Stimulated activated CD8-positive, alpha-beta memory T cell treated with anti-CD3 and anti-CD28 coated beads, Interleukin-15, amount 100 ng/mL, for 1 hour (primary cell): ENCODE data around the gene SPEM3.
"Not testable (repeated sequence)": the region's sequence is repeated elsewhere in the genome, so short reads cannot be mapped to it uniquely, and the experiment has no call there.

Experiments
- DNase-seq: peaks from one replicate; pipeline ENCODE4 v3.0.0-alpha.2; 2020; ENCODE audit warnings: low read depth

SPEM3 gene

DNA sequence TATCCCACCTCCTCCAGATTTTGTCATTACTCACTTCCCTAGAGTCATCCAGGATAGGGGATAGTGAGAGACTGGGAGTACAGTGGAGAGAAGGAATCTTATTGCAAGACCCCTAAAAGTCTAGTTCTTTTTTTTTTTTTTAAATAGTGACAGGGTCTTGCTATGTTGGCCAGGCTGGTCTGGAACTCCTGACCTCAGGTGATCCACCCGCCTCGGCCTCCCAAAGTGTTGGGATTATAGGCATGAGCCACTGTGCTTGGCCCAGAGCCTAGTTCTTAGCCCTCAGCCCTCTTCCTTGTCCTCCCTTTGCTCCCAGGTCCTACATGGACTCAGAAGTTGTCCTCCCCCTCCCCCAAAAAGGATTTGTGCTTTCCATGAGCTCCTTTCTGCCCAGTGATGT, 13.5 kb downstream of the SPEM3 start:
- no peak for DNase-seq

DNA sequence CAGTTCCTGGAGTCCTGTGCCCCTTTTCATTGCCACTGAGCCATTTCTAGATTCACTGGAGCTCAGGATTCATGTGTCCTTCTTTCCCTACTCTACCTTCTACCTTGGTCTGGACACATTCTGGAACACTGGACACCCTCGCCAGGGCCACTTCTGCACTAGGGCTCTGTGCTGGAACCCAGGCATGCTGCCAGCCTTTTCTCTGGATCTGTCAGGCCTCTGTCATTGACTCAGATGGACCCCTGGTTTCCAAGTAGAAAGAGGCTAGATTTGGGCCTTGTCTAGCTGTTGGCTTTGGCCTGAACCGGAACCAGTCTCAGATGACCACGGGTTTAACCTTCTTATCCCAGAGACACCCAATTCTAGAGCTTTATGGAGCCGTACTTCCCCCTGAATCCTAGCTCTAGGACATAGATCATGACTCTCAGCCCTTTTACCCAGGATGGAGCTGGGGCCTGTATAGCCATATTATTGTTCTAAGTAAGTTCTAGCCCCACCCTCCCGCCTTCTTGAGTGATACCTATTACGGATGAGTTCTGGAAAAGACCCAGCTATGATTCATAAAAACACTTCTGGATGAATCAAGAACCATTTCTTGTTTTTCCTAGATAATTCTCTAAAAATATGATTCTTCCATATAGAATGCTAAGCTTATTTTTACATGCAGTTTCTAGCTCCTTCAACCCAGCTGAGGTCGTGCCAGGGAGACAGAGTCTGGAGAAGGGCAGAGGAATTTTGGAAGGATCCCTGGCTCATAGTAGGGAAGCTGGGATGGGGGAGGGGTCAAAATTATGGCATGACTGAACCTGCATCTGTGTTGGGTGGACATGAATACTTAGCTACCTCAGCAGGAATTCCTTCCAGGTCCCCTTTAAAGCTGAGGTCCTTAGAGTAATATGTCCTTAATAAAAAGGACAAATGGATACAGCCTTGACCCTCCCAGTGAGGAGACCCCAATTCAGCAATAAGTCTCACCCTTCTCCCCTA, 15.1 kb downstream of the SPEM3 start:
- no peak for DNase-seq

DNA sequence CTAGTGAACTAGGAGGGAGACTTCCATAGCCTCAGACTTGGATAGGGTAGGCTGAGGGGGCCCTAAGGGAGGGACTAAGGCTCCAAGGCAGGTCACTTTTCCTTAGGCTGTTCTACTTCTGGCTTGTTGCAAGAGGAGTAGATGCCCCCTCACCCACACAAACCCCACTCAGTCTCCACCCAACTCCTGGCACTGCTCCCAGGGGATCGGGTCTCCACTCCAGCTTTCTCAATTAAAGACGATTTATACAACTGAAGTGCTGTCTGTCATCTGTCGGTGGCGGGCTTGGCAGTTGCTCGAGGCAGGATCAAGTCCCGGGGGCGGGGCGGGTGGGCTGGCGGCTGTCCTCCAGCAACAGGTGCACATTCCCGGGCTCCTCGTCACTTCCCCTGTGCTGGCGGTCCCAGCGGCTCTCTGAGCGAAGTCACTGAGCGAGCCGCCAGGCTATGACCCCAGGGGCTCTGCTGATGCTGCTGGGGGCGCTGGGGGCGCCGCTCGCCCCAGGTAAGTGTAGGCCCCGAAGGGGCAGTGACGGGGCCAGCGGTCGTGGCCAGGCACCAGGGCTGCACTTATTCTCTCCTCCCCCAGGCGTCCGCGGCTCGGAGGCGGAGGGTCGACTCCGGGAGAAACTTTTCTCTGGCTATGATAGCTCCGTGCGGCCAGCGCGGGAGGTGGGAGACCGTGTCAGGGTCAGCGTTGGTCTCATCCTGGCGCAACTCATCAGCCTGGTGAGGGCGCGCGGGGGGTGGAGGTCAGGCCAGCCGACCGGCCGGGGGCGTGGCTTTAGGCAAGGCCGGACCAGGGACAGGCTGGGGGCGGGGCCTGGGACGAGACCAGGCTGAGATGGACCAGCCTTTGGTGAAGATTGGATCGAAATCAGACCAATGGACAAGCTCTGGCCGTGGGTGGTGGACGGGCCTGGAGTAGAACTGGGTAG, 16.3 kb downstream of the SPEM3 start, which contains the start of gene CHRNB1:
Gene CHRNB1 (plus strand): TSS at position 380 of the 937 bp plus-strand sequence. CDS start 67 bp downstream, at position 447.
- DNase-seq, result no peak

GRCh38 chr17:7445619-7445968, 16.9 kb downstream of the SPEM3 start:
- DNase-seq, result no peak

DNA sequence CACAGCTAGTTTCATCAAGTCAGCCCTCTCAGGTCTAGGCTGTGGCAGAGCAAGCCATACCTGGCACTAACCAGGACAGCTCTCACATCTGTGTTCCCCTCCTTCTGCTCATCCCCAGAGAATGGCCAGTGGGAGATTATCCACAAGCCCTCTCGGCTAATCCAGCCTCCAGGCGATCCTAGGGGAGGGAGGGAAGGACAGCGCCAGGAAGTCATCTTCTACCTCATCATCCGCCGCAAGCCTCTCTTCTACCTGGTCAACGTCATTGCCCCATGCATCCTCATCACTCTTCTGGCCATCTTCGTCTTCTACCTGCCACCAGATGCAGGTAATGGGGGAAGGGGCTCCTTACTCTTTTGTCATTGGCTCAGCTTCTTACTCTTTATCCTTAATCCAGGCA, 19.8 kb downstream of the SPEM3 start:
- DNase-seq, result no peak

GRCh38 chr17:7459961-7460545, 31.4 kb downstream of the SPEM3 start:
- DNase-seq, result no peak

DNA sequence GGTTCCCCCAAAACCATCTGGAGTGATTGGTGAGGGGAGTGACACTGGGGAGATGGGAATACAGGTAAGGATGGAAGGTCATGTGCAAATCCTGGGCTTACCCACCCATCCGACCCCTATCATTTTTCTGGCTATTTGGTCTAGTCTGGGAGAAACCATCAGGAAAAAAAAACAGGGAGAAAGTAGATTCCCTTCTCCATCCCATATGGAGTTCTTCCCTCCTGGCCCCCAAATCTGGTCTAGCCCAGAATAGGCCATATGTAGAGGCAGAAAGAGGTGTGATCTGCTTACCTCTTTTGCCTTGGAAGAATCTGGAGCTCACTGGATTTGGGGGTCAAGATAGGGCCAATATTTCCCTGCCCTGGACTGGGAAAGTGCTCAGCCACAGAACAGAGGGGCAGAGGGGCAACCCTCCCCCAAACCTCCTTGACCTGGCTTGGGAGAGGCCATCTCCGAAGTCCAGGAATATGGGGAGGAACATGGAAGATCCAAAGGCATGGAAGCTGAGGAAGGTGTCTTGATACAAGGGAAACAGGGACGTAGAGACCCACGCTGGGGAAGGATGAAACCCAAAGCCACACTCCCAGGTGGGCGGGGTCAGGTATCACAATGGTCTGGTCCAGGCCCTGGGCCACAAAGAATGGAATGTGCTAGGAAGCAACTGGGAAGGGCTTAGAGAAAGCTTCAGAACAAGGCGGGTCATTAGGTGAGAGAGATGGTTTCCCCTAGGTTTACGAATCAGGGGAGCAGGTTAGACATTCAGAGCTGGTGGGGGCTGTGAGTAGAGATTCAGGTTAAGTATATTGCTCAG, 32.4 kb downstream of the SPEM3 start:
- DNase-seq, result no peak

DNA sequence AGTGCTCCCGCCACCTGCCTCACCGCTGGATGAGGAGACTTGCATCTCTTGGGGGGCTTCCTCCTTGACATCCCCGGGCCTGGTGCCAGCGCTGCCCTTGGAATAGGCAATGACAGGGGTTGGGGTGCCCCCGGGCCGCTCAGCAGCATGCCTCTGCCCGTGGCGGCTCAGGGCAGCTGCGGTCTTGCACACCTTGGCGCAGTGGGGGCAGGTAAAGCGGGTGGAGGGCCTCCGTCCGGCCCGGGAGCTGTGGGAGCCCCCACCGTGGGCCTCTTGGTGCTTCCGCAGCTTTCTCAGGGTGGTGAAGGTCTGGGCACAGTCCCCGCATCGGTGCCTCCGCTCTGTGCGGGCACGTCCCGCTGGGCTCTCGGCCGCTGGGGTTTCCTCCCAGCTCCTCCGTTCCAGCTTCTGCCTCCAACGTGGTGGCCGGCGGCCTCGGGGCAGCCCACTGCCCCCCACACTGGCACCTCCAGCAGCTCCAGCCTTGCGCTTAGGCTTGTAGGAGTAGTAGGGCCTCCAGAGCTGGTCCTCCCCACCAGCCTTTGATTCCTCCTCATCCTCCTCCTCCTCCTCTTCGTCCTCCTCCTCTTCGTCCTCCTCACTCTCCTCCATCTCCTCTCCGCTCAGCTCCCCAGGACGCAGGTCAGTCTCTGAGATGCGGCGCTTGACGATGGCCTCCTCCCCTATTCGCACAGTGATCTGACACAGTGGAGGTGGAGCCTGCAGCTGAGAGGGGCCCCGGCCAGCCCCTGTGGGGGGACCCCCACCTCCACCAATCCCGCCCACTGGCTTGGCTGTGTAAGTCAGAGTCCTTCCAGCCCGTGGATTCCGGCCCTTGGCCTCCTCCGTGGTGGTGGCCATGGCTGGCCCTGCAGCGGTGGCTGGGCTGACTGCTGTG, 34.1 kb downstream of the SPEM3 start:
- no peak for DNase-seq

- DNase-seq, result no peak
These were observed 34.8 kb downstream of the SPEM3 start for GRCh38 chr17:7463372-7463846.

- no peak for DNase-seq
These were observed 35.4 kb downstream of the SPEM3 start for GRCh38 chr17:7464081-7464480.

- DNase-seq, result no peak
These were observed 37.1 kb downstream of the SPEM3 start for GRCh38 chr17:7465597-7466275.

DNA sequence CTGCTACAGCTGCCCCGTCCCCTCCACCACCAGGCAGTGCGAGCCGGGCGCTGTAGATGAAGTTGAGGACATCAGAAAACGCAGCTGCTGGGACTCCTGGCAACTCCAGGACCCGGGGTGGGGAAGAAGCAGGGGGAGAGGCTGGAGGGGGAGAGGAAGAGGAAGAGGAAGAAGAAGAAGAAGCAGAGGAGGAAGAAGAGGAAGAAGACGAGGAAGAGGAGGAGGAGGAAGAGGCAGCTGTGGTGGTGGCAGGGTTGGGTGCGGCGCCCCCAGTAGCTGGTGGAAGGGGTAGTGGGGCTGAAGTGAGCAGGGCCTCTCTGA, 37.6 kb downstream of the SPEM3 start:
- no peak for DNase-seq

DNA sequence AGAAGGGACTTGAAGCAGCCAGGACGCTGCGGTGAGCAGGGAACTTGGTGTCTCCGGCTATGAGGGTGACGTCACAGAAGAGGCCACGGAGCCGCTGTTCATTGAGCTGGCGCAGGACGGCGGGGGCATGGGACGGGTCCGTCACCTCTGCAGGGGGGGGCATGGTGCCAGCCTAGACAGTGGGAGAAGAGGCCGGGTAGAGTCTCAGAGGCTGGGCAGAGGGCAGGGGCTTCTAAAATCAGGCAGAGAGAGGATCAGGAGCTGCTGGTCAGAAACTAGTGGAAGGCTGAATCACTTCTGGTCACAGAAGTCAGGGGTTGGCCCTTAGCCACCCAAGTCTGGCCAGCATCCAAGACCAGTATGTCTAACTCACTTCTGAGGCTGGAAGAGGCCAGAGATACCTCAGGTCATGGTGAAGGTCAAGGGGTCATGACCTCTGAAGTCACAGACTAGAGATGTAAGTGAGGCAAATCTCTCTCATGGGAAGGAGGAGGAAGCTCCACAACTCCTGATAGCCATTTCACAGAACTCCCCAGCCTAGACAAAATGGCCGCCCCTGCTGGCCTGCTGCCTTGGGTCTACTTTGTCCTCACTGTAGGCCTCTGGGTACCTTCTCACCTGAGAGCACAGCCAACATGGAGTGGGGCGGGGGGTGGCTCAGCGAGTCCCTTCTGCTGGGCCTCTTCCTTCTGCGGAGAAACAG, 38.1 kb downstream of the SPEM3 start:
- DNase-seq, result no peak

DNA sequence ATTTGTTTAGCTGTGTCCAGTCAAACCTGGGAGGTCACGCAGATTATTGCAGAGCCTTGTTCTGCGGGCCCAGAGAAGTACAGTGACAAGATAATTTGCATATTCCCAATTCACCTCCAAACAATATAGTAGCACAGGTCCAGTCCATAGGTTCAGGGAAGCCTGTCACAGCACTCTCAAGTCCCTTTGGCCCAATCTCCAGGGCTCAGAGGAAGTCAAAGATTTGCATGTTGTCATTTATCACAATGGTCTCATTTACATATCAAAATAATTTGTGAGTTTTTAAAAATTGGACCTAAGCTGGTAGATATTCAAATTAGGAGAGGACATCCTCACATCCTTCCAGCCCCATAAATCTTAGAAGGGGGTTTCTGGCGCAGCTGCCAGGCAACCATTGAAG, 38.8 kb downstream of the SPEM3 start:
- no peak for DNase-seq

GRCh38 chr17:7468290-7468689, 39.6 kb downstream of the SPEM3 start:
- DNase-seq, result no peak

GRCh38 chr17:7468804-7469389, 40.2 kb downstream of the SPEM3 start:
- DNase-seq, result no peak

GRCh38 chr17:7469843-7470242, 41.2 kb downstream of the SPEM3 start:
- not testable (repeated sequence) for DNase-seq

GRCh38 chr17:7470457-7470973, 41.9 kb downstream of the SPEM3 start:
- not testable (repeated sequence) for DNase-seq

GRCh38 chr17:7471729-7472128, 43.1 kb downstream of the SPEM3 start:
- no peak for DNase-seq
